DMS114 treated with DMSO at 0.1 percent for 48 hours (cell line): ENCODE measurements around the gene FUOM.

Experiments used
- DNase-seq: peaks from one replicate; lab custom pipeline; 2025; ENCODE audit not compliant: unreplicated experiment; lab: John Stamatoyannopoulos, UW

The FUOM gene

GRCh38 chr10:133357285-133358161 lies at the start of gene FUOM:
Gene FUOM, minus strand, starts transcription at chr10:133358019. Its CDS starts 12 bp downstream, at chr10:133358007.
- no peak for DNase-seq

GRCh38 chr10:133405844-133406527 lies 48.2 kb upstream of the FUOM start:
- DNase-seq = no peak

GRCh38 chr10:133405272-133405671 lies 47.5 kb upstream of the FUOM start:
- DNase-seq = no peak

GRCh38 chr10:133403784-133404183 lies 46.0 kb upstream of the FUOM start:
- DNase-seq = no peak

- no peak for DNase-seq
Measured at GRCh38 chr10:133403359-133403758, 45.5 kb upstream of the FUOM start.

GRCh38 chr10:133401981-133402725 lies 44.3 kb upstream of the FUOM start:
- no peak for DNase-seq

- DNase-seq = no peak
Measured at GRCh38 chr10:133401500-133401899, 43.7 kb upstream of the FUOM start.

GRCh38 chr10:133400624-133401424 lies 43.0 kb upstream of the FUOM start:
- DNase-seq = no peak

GRCh38 chr10:133399123-133399601 lies 41.3 kb upstream of the FUOM start:
- no peak for DNase-seq

- DNase-seq = no peak
Measured at GRCh38 chr10:133397938-133398337, 40.1 kb upstream of the FUOM start.

- no peak for DNase-seq
Measured at GRCh38 chr10:133396035-133396624, 38.3 kb upstream of the FUOM start.

GRCh38 chr10:133394801-133395221 lies 37.0 kb upstream of the FUOM start:
- no peak for DNase-seq

GRCh38 chr10:133394064-133394663 lies 36.3 kb upstream of the FUOM start, which contains the start of gene MTG1:
Gene MTG1, plus strand, starts transcription at chr10:133394157. Its CDS starts 64 bp downstream, at chr10:133394221.
- DNase-seq = peak; percentile 76

GRCh38 chr10:133393401-133394063 lies 35.7 kb upstream of the FUOM start:
- no peak for DNase-seq

- no peak for DNase-seq
Measured at GRCh38 chr10:133391761-133392518, 34.1 kb upstream of the FUOM start.

GRCh38 chr10:133391249-133391635 lies 33.4 kb upstream of the FUOM start:
- no peak for DNase-seq

- DNase-seq = no peak
Measured at GRCh38 chr10:133390597-133391248, 32.9 kb upstream of the FUOM start.
